Stimulated activated CD4-positive, alpha-beta T cell treated with anti-CD3 and anti-CD28 coated beads, Interleukin-1b, Interleukin-23, amount 100 ng/mL, for 4 hours (primary cell): ENCODE results near the gene TMEM178B.
"Not testable (repeated sequence)": the region's sequence is repeated elsewhere in the genome, so short reads cannot be mapped to it uniquely, and the experiment has no call there.

Experiments
- DNase-seq, 2 donors: peaks; one replicate each; pipeline ENCODE4 v3.0.0-alpha.2; 2020; ENCODE audit warnings: low read depth in 2 of 2

TMEM178B gene

DNA sequence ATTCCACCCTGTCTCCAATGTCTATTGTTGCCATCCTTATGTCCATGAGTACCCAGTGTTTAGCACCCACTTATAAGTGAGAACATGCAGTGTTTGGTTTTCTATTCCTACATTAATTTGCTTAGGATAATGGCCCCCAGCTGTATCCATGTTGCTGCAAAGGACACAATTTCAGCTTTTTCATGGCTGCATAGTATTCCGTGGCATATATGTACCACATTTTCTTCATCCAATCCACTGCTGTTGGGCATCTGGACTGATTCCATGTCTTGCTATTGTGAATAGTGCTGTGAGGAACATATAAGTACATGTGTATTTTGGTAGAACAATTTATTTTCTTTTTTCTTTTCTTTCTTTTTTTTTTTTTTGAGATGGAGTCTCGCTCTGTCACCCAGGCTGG is 68.2 kb downstream of the TMEM178B start:
- no peak for DNase-seq

DNA sequence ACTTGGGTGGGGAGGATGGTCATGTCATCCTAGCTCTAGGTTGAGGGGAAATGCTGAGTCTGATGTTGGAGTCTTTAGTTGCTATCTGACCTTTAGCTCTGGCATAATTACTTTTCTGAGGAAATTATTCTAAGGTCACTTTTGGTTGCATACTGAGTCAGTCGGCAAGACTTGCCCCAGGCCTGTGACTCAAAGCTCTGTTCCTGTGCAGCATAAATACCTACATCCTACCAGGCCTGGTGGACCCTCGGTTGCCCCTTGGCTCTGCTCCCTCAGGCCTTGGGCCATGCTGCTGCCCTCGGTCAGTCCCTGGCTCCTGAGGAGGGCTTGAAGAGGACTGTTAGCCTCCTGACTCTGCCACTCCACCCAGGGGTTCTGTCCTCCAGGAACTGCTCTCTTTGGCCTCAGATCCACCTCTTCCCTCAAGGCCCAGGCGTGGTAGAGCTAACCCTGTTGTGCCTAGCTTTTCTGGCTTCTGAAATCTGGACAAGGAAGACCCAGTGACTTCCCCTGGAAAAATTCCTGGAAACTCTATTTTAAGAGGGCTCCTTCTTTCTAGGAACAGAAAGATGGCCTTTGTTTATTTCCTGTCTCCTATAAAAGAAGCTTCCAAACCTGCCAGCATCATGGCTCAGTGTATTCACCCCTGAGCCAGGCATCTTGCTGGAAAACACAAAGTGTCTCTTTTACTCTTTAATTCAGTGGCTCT is 71.2 kb downstream of the TMEM178B start:
- DNase-seq = no peak

DNA sequence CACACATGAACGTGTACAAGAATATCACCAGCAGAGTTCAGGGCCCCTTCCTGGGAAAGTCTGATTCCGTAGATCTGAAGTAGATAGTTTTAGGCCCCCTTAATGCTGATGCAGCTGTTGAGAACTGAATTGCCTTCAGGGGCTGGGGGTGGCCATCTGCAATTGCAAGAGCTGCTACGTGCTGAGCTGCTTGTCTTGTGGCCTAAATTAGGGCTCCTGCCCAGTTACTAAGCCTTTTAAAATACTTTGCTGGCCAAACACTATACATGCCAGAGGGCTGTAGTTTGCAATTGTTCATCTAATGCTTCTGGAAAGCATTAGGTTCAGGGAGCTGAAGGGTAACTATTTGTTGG is 71.7 kb downstream of the TMEM178B start:
- no peak for DNase-seq

GRCh38 chr7:141147482-141147881 is 73.6 kb downstream of the TMEM178B start:
- no peak for DNase-seq

GRCh38 chr7:141150465-141150864 is 76.6 kb downstream of the TMEM178B start:
- DNase-seq = no peak

- DNase-seq = no peak
Observed at GRCh38 chr7:141151746-141152145, 77.9 kb downstream of the TMEM178B start.

DNA sequence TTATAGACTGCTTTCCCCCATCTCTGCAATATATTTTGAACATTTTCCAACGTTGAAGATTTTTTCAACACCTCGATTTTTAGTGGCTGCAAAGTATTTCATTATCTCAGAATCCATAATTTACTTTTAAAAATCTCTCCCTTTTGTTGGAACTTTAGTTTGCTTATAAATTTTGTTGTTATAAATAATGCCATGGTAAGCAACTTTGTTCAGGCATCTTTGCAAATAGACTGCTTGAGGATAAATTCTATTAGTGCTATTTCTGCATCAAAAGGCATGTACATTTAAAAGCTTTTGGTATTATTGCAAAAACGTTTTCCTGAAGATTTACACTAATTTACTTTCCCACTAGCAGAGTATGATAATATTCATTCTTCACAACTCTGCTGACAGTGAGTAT is 79.4 kb downstream of the TMEM178B start:
- no peak for DNase-seq

DNA sequence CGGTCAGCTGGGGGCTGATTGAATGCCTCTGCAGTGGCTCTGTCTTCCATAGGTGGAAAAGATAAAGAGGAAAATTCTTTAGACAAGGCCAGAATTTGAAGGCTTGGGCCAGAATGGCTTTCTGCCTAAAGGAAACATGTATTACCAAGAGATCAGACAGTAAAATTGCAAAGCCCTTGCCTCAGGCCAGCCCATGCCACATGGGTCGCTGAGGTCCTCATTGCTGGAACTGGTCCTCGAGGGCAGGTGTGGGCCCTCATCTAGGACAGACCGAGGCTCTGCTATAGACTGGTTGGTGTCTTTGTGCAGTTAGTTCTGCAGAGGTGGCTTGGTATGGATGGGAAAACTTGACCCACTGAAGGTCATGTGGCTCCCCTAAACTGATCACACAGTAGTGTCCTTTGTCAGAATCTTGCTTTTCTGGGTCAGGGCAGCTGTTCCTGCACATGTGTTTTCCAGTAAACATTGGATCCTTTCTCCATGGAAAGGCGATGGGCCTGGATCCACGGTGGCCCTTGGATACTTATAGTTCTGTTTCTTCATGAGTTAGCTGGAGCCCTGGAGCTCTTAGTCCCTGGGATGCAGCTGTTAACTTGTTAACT is 80.4 kb downstream of the TMEM178B start:
- no peak for DNase-seq

GRCh38 chr7:141156407-141156806 is 82.5 kb downstream of the TMEM178B start:
- DNase-seq = no peak

DNA sequence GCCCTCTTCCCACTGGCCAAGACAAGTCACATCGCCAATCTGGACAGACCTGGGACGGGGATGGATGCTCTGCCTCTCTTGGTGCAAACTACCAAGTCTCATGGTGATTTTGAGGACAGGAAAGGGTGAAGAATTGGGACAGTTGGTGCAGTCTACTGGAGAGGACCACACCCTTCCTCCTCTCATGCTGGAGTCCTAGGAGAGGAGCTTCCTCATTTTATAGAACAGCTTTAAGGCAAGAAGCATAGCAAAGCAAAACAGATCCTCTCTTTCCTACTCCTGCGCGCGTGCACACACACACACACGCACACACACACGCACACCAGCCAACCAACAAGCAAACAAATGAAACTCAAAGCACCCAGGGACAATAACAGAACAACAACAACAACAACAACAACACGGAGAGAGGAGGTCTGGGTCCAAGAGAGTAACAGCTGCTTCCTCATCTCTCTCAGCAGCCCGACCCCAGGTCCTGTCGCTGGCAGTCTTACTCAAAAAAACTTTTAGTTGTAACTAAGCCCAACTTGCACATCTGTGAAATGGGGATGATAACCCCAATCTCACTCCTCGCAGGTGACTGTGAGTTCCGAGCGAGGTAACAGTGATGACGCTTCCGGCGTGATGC is 83.4 kb downstream of the TMEM178B start:
- no peak for DNase-seq

- DNase-seq = no peak
Observed at GRCh38 chr7:141158561-141158960, 84.7 kb downstream of the TMEM178B start.

DNA sequence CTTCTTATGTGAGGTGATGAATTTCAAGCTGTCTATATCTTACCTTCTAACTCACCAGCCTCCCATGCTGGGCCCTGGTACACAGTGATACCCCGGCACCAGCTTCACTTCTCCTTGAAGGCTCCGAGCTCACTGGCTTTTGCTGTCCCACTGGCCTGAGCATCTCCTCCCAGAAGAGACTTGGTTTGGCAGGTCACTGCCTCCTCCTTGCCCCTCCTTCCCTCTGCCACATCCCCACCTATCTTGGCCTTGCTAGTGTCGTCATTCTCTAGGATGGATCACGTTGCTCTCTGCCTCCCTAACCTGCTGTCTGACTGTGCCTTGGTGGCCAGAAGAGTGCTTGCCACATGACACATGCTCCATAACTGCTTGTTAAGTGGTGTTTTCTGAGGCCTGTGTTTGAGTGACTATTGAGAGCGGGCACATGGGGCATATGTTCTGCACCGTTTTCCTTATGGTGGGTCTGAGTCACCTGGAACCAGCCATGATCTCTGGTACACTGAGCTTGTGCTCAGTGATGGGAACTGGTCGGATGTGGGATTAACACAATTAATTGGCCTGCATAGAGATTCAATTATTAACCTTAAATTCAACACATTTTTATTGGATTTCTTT is 86.5 kb downstream of the TMEM178B start:
- DNase-seq = no peak

GRCh38 chr7:141161550-141162535 is 88.0 kb downstream of the TMEM178B start:
- DNase-seq = no peak

DNA sequence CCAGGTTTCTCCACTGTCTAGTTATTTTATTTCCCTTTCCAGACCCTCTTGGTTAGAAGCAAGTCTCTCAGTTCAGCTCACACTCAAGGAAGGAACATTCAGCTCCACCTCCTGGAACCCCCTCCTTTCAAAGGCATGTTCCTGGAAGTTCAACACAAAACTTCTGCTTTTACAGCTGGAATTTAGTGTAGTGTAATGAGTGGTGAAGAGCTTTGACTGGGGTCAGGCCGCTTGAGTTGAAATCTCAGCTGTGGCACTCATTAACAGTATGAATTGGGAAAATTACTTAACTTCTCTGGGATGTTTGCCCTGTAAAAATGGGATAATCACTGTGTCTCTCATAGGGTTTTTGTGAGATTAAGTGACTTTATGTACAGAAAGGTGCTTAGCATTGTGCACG is 91.7 kb downstream of the TMEM178B start:
- no peak for DNase-seq

DNA sequence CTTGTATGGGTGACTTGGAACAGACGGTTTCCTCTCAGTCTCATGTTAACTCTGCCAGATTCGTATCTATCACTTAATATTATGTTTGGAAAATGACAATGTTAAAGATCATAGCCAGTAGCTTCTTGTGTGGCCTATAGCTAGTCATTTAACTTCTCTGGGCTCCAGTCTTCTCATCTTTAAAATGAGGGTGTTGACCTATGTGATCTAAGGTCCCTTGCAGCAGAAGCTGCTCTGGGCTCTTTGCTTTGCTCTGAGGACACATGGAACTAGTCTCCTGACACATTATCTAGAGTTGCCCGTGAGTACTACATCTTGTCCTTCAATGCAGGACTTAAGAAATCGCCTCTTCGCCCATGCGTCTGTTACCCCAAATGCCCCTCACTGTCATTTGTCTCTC is 93.1 kb downstream of the TMEM178B start:
- no peak for DNase-seq

- DNase-seq = no peak
Observed at GRCh38 chr7:141167381-141167964, 93.6 kb downstream of the TMEM178B start.

GRCh38 chr7:141169157-141169556 is 95.3 kb downstream of the TMEM178B start:
- not testable (repeated sequence) for DNase-seq

DNA sequence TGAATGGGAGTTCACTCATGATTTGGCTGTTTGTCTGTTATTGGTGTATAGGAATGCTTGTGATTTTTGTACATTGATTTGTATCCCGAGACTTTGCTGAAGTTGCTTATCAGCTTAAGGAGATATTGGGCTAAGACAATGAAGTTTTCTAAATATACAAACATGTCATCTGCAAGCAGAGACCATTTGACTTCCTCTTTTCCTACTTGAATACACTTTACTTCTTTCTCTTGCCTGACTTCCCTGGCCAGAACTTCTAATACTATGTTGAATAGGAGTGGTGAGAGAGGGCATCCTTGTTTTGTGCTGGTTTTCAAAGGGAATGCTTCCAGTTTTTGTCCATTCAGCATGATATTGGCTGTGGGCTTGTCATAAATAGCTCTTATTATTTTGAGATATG is 101.9 kb downstream of the TMEM178B start:
- DNase-seq = not testable (repeated sequence)

DNA sequence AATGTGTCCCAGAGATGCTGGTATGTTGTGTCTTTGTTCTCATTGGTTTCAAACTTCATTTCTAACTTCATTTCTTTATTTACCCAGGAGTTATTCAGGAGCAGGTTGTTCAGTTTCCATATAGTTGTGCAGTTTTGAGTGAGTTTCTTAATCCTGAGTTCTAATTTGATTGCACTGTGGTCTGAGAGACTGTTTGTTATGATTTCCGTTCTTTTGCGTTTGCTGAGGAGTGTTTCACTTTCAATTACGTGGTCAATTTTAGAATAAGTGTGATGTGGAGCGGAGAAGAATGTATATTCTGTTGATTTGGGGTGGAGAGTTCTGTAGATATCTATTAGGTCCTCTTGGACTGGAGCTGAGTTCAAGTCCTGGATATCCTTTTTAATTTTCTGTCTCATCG is 103.3 kb downstream of the TMEM178B start:
- not testable (repeated sequence) for DNase-seq

DNA sequence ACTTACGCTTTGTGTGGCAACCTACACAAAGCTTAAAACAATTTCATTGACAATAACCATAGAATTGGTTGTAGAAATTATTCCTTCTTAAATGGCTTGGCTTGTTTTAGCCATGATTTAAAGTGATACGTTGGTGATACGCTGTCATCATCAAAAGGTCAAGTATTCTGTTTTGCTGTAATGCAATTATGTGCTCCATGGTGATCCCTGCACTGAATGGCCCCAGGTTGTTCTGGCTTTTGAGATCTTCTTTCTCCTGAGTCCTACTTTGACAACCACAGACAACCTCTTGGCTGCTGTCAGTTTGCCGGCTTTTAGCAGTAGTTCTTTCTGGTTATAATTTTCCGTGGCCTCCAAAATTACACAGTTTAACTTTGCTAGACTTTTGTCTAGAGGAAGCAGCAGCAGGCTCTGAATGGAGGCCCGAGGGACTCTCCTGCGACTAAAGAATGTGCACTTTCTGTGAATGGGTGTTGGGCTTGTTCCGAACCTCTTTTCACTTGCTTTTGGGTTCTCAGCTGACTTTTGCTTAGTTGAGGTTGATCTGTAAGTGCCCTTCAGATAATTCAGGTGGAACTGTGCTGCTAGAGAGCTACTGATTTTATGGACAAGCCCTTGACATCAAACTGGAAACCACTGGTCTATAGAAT is 104.7 kb downstream of the TMEM178B start:
- DNase-seq = no peak

DNA sequence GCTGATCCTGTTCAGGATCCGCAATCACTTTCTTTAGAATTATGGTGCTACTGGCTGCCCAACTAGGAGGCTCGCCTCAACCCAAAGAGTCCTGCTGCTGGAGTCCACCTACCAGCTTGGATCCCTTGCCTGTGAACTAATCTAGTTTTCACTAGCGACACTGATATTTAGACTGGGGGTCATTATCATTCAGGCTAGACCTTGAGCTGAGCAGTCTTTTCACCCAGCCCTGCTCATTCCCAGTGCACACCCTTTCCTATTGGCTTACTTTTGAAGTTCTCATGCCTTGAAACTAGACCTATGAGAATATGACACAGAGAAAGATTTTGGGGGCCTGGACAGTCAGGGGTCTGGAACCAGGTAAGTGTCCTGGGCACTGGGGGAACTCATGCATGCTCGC is 107.9 kb downstream of the TMEM178B start:
- DNase-seq = no peak
